Measurements from ENCODE around the gene METTL9.

METTL9 gene

DNA sequence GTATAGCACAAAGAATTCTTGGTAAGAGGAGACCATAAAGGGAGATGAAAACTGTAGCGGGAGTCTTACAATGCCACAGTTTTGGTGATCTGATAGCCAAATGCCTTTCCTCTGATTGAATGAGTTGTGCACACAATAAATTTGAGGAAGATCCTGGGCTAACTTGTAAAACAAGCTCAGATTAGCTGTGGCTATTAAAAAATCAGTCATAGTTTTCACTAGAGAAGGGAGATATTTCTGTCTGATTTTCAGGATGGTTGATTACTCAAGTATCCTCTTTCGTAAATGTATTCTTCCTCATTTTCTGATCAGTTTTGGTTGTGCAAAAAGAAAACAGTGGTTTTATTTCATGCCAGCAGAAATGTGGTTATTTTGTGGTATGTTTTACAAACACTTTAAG is 9.1 kb upstream of the METTL9 start:
- H3K9me2 ChIP-seq (replicated peaks; ENCODE audit: insufficient read depth, low read length), result no peaks in the 10 kb centered on the region
- no peaks in the 10 kb centered on the region for H3K27me3 ChIP-seq (ENCODE audit: low read length)
- no peak overlapping the region for H3K9ac ChIP-seq (ENCODE audit: low read length)
- H3F3A ChIP-seq (ENCODE audit: insufficient read depth), result no peaks in the 10 kb centered on the region; the same call in 1 of the 2 replicates
- H4K20me1 ChIP-seq (ENCODE audit: low read depth, low read length), result no peaks in the 10 kb centered on the region
- H3K9me3 ChIP-seq (ENCODE audit: insufficient read depth, low read length), result no peaks in the 10 kb centered on the region
- H3K36me3 ChIP-seq (ENCODE audit: low read length), result no peaks in the 10 kb centered on the region
- TF ChIP-seq CTCF (IDR thresholded peaks at IDR 0.05; ENCODE audit: insufficient read depth, low read length, poor library complexity, severe bottlenecking) (no peak), EZH2phosphoT487 (conservative IDR thresholded peaks at IDR 0.05; ENCODE audit: low read length) (no peak)
- no peak overlapping the region for H2AFZ ChIP-seq (ENCODE audit: low read depth, low read length, severe bottlenecking)
- H3K4me2 ChIP-seq (ENCODE audit: low read depth, low read length, poor library complexity, severe bottlenecking), result no peak overlapping the region
- H3K4me3 ChIP-seq (ENCODE audit: insufficient read depth, low read length, poor library complexity, severe bottlenecking), result no peak overlapping the region
- no peaks in the 10 kb centered on the region for H3K79me2 ChIP-seq (ENCODE audit: insufficient read depth, low read length)
- no peak overlapping the region for H3K27ac ChIP-seq (ENCODE audit: low read depth, low read length)

DNA sequence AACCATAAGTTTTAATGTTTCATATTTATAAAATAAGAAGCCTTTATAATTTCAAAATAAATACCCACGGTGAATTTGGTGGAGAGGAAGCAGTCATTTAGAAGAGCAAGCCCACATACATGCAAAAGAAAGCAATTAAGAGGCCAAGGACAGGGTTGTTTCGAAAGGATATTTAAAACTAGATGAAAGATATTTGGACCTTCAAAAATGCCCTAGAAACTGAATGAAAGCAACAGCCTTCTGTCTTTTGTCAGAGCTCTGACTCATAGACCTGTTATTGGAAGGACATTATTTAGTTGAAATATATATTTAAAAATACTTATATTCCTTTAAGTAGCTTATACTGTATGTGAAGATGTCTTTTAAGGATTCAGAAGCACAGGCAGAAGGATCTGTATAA is 8.6 kb upstream of the METTL9 start:
- no peak for TF ChIP-seq CTCF (IDR thresholded peaks at IDR 0.05; ENCODE audit: insufficient read depth, low read length, poor library complexity, severe bottlenecking)
- Histone ChIP-seq H3K27me3 (ENCODE audit: low read length) (no peaks in the 10 kb centered on the region), H3K9me2 (replicated peaks; ENCODE audit: insufficient read depth, low read length) (no peaks in the 10 kb centered on the region), H4K20me1 (ENCODE audit: low read depth, low read length) (no peaks in the 10 kb centered on the region), H3K79me2 (ENCODE audit: insufficient read depth, low read length) (no peaks in the 10 kb centered on the region), H3K9ac (ENCODE audit: low read length) (no peak overlapping the region), H2AFZ (ENCODE audit: low read depth, low read length, severe bottlenecking) (no peak overlapping the region), H3K9me3 (ENCODE audit: insufficient read depth, low read length) (no peaks in the 10 kb centered on the region), H3K4me2 (ENCODE audit: low read depth, low read length, poor library complexity, severe bottlenecking) (no peak overlapping the region), H3K4me3 (ENCODE audit: insufficient read depth, low read length, poor library complexity, severe bottlenecking) (no peak overlapping the region), H3F3A (ENCODE audit: insufficient read depth) (no peaks in the 10 kb centered on the region; the same call in 1 of the 2 replicates), H3K27ac (ENCODE audit: low read depth, low read length) (no peak overlapping the region), H3K36me3 (ENCODE audit: low read length) (no peaks in the 10 kb centered on the region)

- H3K9me3 ChIP-seq (ENCODE audit: insufficient read depth, low read length), result no peaks in the 10 kb centered on the region
- H3K27ac ChIP-seq (ENCODE audit: low read depth, low read length), result no peak overlapping the region
- no peaks in the 10 kb centered on the region for H3K27me3 ChIP-seq (ENCODE audit: low read length)
- no peaks in the 10 kb centered on the region for H3K79me2 ChIP-seq (ENCODE audit: insufficient read depth, low read length)
- no peaks in the 10 kb centered on the region for H3K36me3 ChIP-seq (ENCODE audit: low read length)
- no peak overlapping the region for H2AFZ ChIP-seq (ENCODE audit: low read depth, low read length, severe bottlenecking)
- no peak overlapping the region for H3K4me3 ChIP-seq (ENCODE audit: insufficient read depth, low read length, poor library complexity, severe bottlenecking)
- no peak overlapping the region for H3K4me2 ChIP-seq (ENCODE audit: low read depth, low read length, poor library complexity, severe bottlenecking)
- TF ChIP-seq EZH2phosphoT487 (conservative IDR thresholded peaks at IDR 0.05; ENCODE audit: low read length) (no peak), CTCF (IDR thresholded peaks at IDR 0.05; ENCODE audit: insufficient read depth, low read length, poor library complexity, severe bottlenecking) (no peak)
- no peaks in the 10 kb centered on the region for H4K20me1 ChIP-seq (ENCODE audit: low read depth, low read length)
- no peaks in the 10 kb centered on the region; the same call in 1 of the 2 replicates for H3F3A ChIP-seq (ENCODE audit: insufficient read depth)
- H3K9ac ChIP-seq (ENCODE audit: low read length), result no peak overlapping the region
- no peaks in the 10 kb centered on the region for H3K9me2 ChIP-seq (replicated peaks; ENCODE audit: insufficient read depth, low read length)
Measured at GRCh38 chr16:21592191-21592590, 7.2 kb upstream of the METTL9 start.
